K562 treated with DMSO at 1 percent for 12 hours (cell line): ENCODE measurements around the gene SRP68. TPM values are rescaled to one million over a fixed set of nuclear protein-coding genes. Genes with fewer than 3 reads are reported as not detected.

Experiments used
- total RNA-seq: library from RNA; unstranded; fragments of 300-600 nt; gene quantifications from 2 replicates; pipeline ENCODE4 v1.2.3, GENCODE V29; 2022; ENCODE audit not compliant: insufficient read depth

Gene SRP68
- 72.8 and 93.8 TPM in 2 replicates for total RNA-seq

GRCh38 chr17:76072148-76072858 is at the start of gene SRP68:
SRP68 (minus strand) TSS chr17:76072517; CDS start chr17:76072491, 26 bp downstream.

DNA sequence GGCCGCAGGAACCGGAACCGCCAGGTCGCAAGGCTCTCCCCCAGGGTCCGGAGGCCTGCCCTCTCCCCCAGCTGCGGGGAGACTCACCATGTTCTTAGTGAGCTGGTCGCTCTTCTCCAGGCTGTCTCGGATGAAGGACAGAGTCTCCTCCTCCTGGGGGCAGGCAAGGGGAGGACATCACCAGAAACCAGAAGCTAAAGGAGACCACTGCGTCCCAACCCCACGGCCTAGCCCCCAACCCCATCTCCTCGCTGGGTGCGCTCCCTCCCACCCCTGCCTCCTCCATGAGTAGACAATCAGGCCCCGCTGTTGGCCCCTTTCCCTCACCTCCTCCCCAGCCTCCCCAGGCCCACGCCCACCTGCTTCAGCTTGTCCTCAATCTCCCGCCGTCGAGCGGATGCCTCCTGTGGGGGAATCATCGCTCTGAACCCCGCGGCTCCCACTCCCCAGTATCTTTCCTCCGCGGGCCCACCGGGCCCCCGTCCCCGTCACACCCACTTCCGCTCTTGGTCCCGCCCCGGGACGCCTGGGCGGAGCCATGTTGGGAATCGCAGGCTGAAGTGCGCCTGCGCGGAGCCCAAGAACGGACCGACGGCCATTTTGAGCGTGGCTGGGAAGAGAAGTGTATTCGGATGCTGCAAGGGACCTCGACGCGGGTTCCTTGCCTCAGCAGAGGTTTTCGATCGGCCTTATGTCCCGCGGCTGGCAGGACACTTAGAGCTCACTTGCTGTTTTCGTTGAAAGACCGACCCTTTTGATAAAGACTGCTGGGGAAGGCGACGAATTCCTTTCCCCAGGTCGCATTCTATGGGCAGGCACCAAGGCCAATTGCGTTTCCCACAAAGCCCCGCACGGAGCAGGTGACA is 31.2 kb upstream of the SRP68 start, which contains the start of gene EXOC7:
TSS of gene EXOC7 (minus strand) at position 514 of the 866 bp plus-strand sequence. CDS start at position 419, 95 bp downstream.

DNA sequence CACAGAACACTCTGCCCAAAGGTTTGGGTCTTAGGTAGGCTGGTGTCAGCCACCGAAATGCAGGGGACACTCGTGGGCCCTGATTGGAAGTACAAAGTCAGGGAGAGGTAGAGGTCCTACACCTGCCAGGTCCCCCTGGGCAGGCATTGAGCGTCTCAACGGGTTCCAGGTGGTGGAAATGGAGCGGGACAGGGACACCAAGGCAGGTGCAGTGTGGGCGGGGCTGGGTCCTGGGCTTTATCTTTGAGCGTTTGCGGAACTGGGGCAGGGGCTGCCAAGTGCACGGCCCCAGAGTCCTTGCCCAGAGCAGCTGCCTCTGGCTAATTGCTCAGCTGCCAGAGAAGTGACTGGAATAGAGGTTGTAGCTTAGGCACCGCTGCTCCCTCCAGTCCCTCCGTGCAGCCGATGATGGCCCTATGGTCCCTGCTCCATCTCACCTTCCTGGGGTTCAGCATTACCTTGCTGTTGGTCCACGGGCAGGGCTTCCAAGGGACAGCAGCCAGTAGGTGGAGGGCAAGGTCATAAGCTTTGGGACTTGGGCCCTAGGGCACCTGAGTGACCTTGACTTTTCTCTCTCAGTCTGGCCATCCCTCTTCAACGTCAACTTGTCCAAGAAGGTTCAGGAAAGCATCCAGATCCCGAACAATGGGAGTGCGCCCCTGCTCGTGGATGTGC is 6.7 kb upstream of the SRP68 start, which contains the start of gene ZACN:
TSS of gene ZACN (plus strand) at position 323 of the 675 bp plus-strand sequence. CDS start at position 406, 83 bp downstream.

GRCh38 chr17:76074390-76075363 is 2.4 kb upstream of the SRP68 start, which contains the start of gene GALR2:
GALR2 (plus strand) TSS chr17:76074781; CDS start chr17:76074884, 103 bp downstream.

DNA sequence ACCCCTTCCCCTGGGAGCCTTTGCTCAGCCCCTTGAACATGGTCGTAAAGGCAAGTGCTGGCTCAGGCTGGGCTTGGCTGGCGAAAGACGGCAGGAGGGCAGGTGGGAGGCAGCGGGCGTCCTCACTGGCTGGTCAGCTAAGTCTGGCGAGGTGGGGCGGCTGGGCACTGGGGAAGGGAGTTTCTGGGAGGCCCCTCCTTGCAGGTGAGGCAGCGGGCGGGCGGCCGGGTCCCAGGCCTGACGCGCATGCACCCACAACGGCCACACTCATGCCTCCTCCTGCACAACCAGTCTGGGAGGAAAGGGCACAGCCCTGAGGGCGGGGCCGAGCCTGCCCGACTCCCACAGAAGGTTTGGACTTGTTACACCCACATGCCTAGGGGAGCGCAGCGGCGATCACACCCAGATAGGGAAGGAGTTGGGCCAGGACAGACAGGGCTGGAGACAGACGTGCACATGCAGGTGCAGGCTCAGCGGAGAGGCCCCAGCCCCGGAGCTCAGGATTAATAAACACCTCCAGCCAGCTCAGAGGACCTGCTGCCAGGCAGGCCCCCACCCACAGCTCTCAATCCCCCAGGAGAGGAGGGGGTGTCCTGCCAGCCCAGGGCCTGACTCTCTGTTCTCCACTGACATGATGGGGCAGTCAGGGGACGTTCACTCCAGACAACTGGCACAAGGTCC is 45.0 kb downstream of the SRP68 start, which contains the start of gene EVPL:
TSS of gene EVPL (minus strand) at position 148 of the 681 bp plus-strand sequence. CDS start at position 40, 108 bp downstream.

GRCh38 chr17:76000755-76001521 is 71.4 kb downstream of the SRP68 start, which contains the start of gene CDK3:
CDK3 (plus strand) TSS chr17:76000855; CDS start chr17:76001426, 571 bp downstream.

Other genes starting within 250 kb of the SRP68 start
- 63.4 and 90.9 TPM in 2 replicates for gene UNC13D, start 228.1 kb downstream of the SRP68 start, total RNA-seq
- gene WBP2, start 217.2 kb downstream of the SRP68 start, total RNA-seq = 134 and 171 TPM in 2 replicates
- gene TRIM47, start 193.9 kb downstream of the SRP68 start, total RNA-seq = 3.2 and 3.4 TPM in 2 replicates
- 17.7 and 29.8 TPM in 2 replicates for gene TRIM65, start 175.6 kb downstream of the SRP68 start, total RNA-seq
- gene MRPL38, start 167.6 kb downstream of the SRP68 start, total RNA-seq = 90.0 and 95.5 TPM in 2 replicates
- 3.3 and 6.5 TPM in 2 replicates for gene FBF1, start 131.5 kb downstream of the SRP68 start, total RNA-seq
- gene ACOX1, start 93.4 kb downstream of the SRP68 start, total RNA-seq = 5.8 and 17.7 TPM in 2 replicates
- 22.4 and 25.5 TPM in 2 replicates for gene TEN1, start 93.3 kb downstream of the SRP68 start, total RNA-seq
- 5.8 and 8.0 TPM in 2 replicates for gene CDK3, start 71.7 kb downstream of the SRP68 start, total RNA-seq
- 0.09 TPM in 1 of 2 replicates, not detected in the other for gene EVPL, start 45.2 kb downstream of the SRP68 start, total RNA-seq
- not detected in 2 replicates for gene GALR2, start 2.3 kb upstream of the SRP68 start, total RNA-seq
- 2.2 and 10.7 TPM in 2 replicates for gene ZACN, start 6.7 kb upstream of the SRP68 start, total RNA-seq
- 17.1 and 42.5 TPM in 2 replicates for gene EXOC7, start 31.3 kb upstream of the SRP68 start, total RNA-seq
- 0.31 TPM in 1 of 2 replicates, not detected in the other for gene FOXJ1, start 68.7 kb upstream of the SRP68 start, total RNA-seq
- 13.5 and 50.9 TPM in 2 replicates for gene RNF157, start 168.0 kb upstream of the SRP68 start, total RNA-seq
- 167 and 186 TPM in 2 replicates for gene UBALD2, start 192.8 kb upstream of the SRP68 start, total RNA-seq
- 6.1 and 13.6 TPM in 2 replicates for gene QRICH2, start 235.8 kb upstream of the SRP68 start, total RNA-seq